Neutrophil (primary cell): ENCODE data around the gene CCDC136.

Experiments used
- H3K27ac ChIP-seq: fragments of 200-600 bp; sonication (generic); 2 replicates; pipeline ENCODE4 v1.5.1; 2016; ENCODE audit warnings: mild to moderate bottlenecking, moderate library complexity
- H3K27me3 ChIP-seq: fragments of 200-600 bp; sonication (generic); 2 replicates; pipeline ENCODE4 v1.6.0; 2016; ENCODE audit warnings: mild to moderate bottlenecking
- H3K36me3 ChIP-seq: fragments of 200-600 bp; sonication (generic); 2 replicates; pipeline ENCODE4 v1.5.1; 2017
- H3K4me1 ChIP-seq, 2 experiments: fragments of 200-600 bp in 1 of 2; sonication (generic) in 1 of 2; 1 replicate in 1 of 2; 2 replicates in 1 of 2; pipeline versions ENCODE4 v1.5.1 to v1.6.1; 2013 to 2016; ENCODE audit warnings: low read depth in 1 of 2, low read length in 1 of 2, mild to moderate bottlenecking in 1 of 2, moderate library complexity in 1 of 2; ENCODE audit not compliant: control insufficient read depth in 1 of 2, insufficient read depth in 1 of 2
- H3K4me3 ChIP-seq, 2 experiments: fragments of 200-600 bp in 1 of 2; sonication (generic) in 1 of 2; 1 replicate in 1 of 2; 2 replicates in 1 of 2; pipeline ENCODE4 v1.5.1; 2013 to 2016; ENCODE audit warnings: low read depth in 1 of 2, low read length in 1 of 2, mild to moderate bottlenecking in 1 of 2, moderate library complexity in 1 of 2
- H3K9me3 ChIP-seq: fragments of 200-600 bp; sonication (generic); 2 replicates; pipeline ENCODE4 v1.5.1; 2016
- TF ChIP-seq, protein P1 (sequence below): fragments of 200-600 bp; sonication (generic); IDR thresholded peaks from 2 replicates; pipeline ENCODE4 v1.5.1; 2016; ENCODE audit warnings: antibody characterized with exemption

CCDC136 gene

DNA sequence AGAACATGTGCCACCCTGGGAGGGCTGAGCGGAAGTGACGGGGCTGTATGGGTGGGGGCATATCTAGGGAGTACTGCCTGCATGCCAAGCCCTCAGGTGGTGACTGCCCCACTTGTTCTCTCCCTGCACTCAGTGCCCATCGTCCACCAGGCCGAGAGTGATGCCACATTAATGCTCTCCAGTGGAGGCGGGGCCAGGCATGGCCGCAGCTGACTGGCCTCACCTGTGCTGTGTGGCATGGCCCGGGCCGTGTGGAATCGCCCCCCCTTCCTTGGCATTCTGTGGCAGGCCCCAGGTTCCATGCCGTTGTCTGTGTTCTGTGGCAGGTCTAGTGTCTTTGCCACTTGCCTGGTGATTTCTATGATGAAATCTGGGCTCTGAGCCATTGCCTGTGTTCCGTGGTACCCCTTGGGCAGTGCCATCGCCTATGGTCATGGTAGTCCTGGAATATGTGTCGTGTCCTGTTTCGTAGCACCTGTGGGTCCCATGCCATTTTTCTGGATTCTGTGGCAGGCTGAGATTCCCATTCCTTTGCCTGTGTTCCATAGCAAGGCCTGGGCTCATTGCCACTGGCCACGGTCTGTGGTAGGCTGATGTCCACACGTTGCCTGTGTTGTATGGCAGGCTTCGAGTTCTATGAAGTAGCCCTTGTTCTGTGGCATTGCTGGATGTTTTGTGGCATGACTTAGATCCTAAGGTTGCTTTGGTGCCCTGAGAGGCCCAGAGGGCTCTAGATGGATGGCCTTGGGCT, 47.4 kb downstream of the CCDC136 start:
- H3K9me3 ChIP-seq = no peaks in the 10 kb centered on the region
- no peaks in the 10 kb centered on the region for H3K4me1 ChIP-seq
- H3K36me3 ChIP-seq = no peaks in the 10 kb centered on the region
- H3K4me3 ChIP-seq = no peak overlapping the region
- TF ChIP-seq, protein P1, sequence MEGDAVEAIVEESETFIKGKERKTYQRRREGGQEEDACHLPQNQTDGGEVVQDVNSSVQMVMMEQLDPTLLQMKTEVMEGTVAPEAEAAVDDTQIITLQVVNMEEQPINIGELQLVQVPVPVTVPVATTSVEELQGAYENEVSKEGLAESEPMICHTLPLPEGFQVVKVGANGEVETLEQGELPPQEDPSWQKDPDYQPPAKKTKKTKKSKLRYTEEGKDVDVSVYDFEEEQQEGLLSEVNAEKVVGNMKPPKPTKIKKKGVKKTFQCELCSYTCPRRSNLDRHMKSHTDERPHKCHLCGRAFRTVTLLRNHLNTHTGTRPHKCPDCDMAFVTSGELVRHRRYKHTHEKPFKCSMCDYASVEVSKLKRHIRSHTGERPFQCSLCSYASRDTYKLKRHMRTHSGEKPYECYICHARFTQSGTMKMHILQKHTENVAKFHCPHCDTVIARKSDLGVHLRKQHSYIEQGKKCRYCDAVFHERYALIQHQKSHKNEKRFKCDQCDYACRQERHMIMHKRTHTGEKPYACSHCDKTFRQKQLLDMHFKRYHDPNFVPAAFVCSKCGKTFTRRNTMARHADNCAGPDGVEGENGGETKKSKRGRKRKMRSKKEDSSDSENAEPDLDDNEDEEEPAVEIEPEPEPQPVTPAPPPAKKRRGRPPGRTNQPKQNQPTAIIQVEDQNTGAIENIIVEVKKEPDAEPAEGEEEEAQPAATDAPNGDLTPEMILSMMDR = no peak
- no peak overlapping the region for H3K27ac ChIP-seq
- peaks cover 16% of the 10 kb centered on the region for H3K27me3 ChIP-seq

DNA sequence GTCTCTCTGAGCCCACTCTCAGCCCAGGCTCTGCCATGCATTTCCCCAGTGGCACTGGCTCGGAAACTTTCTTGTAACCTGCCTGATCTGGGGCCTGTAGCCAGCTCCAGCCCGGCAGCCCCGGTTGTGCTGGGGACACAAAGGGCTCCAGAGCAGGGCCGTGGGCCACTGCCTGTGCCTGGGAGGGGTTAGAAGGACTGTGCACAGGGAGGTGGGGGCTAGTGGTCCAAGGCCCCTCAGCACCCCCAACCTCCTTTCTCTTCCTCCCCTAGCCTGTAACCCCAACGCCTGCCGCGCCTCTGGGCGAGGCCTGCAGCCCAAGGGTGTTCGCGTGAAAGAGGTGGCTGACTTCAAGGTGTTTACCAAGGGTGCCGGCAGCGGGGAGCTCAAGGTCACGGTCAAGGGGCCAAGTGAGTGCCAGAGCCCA, 48.0 kb downstream of the CCDC136 start:
- Histone ChIP-seq H3K9me3 (no peaks in the 10 kb centered on the region), H3K27ac (no peak overlapping the region), H3K4me3 (no peak overlapping the region), H3K36me3 (no peaks in the 10 kb centered on the region), H3K27me3 (peaks cover 10% of the 10 kb centered on the region), H3K4me1 (no peaks in the 10 kb centered on the region)
- TF ChIP-seq, protein P1 = no peak

DNA sequence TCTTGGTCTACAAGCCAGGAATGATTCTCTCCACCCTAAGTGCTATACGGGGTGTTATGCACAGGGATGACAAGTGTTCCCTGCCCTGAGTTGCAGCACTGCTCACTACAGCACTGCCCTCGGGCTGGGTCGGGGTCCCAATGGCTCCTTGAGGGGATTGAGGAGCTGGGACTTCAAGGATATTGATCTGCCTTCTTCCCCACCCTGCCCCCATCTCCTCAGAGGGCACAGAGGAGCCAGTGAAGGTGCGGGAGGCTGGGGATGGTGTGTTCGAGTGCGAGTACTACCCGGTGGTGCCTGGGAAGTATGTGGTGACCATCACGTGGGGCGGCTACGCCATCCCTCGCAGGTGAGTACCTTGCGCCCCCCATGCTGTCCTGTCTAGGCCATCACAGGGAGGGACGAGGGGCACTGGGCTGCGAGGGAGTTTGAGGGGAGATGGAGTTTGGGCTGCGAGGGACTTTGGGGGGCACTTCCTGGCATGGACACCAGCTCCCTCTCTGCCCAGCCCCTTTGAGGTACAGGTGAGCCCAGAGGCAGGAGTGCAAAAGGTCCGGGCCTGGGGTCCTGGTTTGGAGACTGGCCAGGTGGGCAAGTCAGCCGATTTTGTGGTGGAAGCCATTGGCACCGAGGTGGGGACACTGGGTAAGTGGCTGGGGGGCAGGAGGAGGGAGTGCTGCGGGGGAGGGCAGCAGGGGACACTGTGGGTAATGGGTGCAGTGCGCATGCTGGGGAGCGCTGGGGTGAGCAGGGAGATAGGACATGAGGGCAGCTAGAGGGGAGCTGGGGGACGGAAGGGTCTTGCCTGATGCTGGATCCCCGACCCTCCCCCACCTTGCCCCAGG, 48.8 kb downstream of the CCDC136 start:
- peaks cover 2% of the 10 kb centered on the region for H3K27me3 ChIP-seq
- no peak overlapping the region for H3K27ac ChIP-seq
- no peaks in the 10 kb centered on the region for H3K9me3 ChIP-seq
- no peaks in the 10 kb centered on the region for H3K36me3 ChIP-seq
- no peak overlapping the region for H3K4me3 ChIP-seq
- H3K4me1 ChIP-seq = no peaks in the 10 kb centered on the region
- TF ChIP-seq, protein P1 = no peak

DNA sequence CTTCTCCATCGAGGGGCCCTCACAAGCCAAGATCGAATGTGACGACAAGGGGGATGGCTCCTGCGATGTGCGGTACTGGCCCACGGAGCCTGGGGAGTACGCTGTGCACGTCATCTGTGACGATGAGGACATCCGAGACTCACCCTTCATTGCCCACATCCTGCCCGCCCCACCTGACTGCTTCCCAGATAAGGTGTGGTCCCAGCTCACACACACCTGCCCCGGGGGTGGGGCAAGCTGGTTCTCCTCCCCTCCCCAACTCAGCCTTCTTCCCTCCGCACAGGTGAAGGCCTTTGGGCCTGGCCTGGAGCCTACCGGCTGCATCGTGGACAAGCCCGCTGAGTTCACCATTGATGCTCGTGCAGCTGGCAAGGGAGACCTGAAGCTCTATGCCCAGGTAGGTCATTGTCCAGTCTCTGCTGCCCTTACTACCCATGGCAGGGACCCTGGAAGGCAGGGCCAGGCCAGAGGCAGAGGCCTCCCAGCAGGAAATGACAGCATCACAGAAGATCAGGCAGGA, 49.5 kb downstream of the CCDC136 start:
- H3K4me3 ChIP-seq = no peak overlapping the region
- no peaks in the 10 kb centered on the region for H3K9me3 ChIP-seq
- TF ChIP-seq, protein P1 = no peak
- H3K27me3 ChIP-seq = no peaks in the 10 kb centered on the region
- H3K36me3 ChIP-seq = no peaks in the 10 kb centered on the region
- H3K4me1 ChIP-seq = no peaks in the 10 kb centered on the region
- no peak overlapping the region for H3K27ac ChIP-seq

DNA sequence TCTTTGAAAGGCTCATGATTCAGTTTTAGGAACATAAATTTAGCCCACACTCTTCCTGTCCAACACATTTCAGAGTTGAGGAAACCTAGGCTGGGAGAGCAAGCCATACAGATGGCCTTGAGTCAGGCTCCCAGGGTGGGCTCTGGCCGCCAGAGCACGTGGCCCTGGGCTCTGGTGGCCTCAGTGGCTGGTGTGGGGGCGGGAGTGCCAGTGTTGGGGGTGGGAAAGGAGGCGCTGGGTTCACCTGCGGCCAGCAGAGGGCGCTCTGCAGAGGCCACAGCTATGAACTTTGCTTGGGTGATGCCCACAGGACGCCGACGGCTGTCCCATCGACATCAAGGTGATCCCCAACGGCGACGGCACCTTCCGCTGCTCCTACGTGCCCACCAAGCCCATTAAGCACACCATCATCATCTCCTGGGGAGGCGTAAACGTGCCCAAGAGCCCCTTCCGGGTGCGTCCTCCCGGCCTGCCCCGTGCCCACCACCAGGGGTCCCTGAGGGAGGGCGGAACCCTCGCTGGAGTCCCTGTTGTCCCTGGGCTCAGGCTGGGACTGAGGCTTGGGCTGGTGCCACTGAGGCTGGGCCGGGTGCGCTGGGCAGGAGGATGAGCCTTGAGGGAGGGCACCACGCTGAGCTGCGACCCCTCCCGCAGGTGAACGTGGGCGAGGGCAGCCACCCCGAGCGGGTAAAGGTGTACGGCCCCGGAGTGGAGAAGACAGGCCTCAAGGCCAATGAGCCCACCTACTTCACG, 50.3 kb downstream of the CCDC136 start:
- H3K36me3 ChIP-seq = no peaks in the 10 kb centered on the region
- no peaks in the 10 kb centered on the region for H3K9me3 ChIP-seq
- H3K27ac ChIP-seq = no peak overlapping the region
- H3K4me3 ChIP-seq = no peak overlapping the region
- no peaks in the 10 kb centered on the region for H3K27me3 ChIP-seq
- TF ChIP-seq, protein P1 = peak; percentile 75
- no peaks in the 10 kb centered on the region for H3K4me1 ChIP-seq
